ENCODE measurements around the gene GNB1L.

DNA sequence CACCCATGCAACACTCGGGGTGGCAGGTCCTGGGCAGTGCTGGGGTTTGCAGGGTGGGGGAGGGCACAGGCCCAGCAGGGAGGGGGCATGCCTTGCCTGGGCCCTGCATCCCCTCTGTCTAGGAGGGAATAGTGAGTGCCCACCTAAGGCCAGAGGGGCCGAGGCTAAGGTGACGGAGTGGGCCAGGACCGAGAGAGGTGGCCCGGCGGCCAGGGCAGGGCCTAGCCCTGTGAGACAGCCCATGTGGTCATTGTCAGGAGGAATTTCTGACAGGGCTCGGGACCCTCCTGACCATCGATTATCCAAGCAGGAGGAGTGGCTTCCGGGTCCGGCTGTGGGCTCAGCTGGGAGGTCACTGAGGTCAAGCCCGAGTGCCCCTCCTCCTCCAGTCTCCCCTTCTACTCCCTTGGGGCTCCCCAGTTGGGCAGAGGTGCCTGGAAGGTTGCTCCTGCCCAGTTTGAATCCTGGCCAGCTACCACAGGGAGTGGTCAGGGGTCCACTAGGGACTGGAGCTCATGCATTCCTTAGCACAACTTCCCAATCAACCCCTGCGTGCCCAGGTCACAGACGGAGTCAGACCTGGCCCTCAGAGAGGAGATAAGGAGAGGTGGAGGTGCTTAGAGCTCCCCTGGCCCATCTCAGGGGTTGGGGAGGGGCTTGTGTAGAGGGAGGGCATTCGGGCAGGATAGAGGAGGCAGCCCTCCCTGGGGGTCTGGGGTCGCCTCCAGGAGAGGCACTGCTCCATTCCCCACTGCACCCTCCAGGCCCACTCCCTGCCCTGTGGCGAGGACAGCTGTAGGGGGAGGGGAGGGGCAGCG lies 116.6 kb downstream of the GNB1L start:
- TF ChIP-seq EZH2 (IDR thresholded peaks at IDR 0.05; ENCODE audit: insufficient read depth, poor library complexity, severe bottlenecking), result no peak
- no peak for TF ChIP-seq EZH2phosphoT487 (IDR thresholded peaks at IDR 0.05; ENCODE audit: insufficient read depth, low read depth)

Data from GM23248 (cell line).